ENCODE results near the gene KCNK15.

KCNK15 gene

DNA sequence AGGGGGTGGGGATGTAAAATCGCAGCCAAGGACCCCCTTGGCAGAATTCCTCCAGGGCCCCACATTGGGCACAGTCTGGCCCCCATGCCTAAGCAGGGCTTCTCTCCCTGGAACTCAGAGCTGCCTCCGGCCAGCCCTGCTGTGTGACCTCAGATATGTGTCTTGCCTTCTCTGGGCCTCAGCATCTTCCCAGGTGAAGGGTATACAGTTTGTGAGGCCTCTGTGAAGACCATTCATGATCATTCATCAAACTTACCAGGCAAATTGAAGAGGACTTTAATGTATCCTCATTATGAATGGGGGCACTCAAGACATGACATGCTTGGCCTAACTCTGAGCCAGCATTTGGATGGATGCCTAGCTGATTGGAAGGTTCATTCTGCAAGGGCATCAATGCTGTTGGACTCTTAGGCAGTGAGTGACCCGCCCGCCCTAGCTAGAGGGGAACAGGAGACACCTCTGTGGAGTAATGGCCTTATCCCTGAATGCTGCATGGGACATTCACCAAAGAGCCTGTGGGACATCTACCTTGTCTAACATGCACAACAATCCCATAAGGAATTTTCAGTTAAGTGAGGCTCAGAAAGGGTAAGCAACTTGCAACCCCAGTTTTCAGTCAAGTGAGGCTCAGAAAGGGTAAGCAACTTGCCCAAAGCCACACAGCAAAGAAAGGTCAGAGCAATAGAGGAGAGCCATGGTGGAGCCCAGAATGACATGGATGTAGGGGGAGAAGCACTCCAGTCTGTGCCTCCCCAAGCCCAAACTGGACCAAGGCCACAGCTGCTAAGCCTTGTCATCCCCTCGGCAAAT is 30.0 kb upstream of the KCNK15 start:
- no peak for DNase-seq

DNA sequence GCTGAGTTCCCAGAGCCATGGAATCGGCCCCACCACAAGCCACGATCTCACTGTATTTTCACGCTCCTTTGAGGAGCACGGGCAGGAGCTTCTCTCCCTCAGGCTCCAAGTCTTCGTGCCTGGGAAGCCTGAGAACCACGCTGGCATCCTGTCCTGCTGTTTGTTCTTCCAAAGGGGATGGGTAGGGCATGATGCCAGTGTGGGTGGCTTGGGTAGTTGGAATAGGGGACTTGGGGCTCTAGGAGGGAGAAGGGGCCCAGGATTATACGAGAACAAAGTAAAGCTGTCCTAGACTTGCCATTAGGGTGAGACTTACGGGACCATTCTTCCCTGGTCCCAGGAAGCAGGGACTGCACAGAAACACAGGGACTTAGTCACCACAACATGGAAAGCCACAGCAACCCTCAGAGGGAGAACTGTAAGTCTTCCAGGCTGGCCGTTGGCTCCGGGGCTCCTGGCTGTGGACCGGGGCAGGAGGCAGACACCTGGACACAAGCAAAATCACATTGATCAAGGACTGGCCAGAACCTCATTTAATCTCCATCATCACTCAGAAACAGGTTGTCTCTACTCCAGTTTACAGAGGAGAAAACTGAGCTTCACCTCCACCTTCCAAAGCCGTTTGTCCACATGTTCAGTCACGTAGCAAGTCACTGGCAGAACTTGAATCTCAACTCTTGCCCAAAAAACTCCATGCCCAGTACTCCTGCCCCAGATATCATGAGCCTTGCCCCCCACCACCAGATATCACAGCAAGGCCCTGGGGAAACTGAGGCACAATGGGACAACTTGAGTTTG is 29.2 kb upstream of the KCNK15 start:
- no peak for DNase-seq

DNA sequence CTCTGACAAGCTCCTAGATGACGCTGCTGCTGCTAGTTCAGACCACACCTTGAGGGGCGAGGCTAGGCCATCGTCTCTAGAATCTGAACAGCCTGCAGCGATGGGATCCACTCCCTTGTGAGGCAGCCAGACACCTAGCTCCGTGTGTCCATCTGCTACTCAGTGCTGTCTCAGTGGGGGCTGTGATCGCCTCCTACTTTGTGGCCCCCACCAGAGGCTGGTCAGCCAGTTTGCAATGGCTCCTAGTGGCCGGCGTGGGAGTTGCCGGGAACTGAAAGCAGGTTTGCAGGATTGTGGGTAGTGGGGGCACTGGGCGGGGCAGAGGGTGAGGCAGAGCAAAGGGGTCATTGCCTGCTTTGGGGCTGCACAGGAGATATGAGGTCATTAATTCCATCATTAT is 27.7 kb upstream of the KCNK15 start:
- DNase-seq, result no peak

DNA sequence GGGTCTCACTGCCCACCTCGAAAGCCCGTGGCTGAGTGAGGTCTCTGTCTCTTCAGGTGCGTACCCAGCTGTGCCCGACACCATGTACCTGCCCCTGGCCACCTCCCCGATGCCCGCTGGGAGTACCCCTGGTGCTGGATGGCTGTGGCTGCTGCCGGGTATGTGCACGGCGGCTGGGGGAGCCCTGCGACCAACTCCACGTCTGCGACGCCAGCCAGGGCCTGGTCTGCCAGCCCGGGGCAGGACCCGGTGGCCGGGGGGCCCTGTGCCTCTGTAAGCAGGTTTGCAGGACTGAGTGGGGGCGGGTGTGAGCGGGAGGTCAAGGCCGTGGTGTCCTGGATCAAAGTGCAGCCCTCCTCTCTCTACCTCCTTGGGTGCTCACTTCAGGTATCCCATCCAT is 25.8 kb upstream of the KCNK15 start:
- no peak for DNase-seq

DNA sequence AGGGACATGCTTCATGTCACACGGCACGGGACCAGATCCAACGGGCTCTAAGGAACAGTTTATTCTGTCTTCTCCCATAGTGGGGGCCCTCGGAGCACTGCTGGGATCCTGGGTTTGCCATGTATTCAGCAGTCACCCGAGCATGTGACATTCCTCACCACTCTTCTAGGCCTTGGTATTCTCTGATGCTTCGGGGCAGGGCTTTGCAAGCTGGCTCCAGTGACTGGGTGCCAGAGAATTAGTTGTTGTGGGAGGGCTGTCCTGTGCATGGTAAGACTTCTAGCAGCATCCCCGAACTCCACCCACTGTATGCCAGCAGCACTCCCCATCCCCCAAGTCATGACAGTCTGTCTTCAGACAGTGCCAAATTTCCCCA is 25.1 kb upstream of the KCNK15 start:
- DNase-seq, result no peak

DNA sequence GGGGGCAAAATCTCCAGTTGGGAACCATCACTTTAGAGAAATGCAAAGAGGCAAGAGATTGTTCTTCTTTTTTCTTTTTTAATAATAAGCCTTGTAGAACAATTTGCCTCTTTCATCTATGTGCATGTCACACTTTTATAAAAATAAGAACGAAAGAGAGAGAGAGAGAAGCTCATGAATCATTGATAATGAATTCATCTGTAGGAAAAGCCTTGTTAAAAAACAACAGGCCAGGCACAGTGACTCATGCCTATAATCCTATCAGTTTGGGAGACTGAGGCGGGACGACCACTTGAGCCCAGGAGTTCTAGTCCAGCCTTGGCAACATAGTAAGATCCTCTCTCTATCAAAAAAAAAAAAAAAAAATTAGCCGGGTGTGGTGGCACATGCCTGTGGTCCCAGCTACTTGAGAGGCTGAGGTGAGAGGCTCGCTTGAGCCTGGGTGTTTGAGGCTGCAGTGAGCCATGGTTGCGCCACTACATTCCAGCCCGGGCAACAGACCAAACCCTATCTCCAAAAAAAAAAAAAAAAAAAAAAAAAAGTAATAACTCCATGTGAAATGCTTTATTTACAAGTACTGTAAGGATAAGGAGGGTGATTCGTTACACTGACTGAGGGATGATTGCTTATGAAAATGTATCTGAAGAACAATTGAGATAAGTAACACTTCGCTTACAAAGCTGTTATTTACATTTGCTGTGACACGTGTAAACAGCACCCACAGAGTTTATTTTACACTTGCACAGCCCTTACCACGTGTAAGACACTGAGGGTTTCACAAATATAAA is 24.5 kb upstream of the KCNK15 start:
- DNase-seq, result no peak

DNA sequence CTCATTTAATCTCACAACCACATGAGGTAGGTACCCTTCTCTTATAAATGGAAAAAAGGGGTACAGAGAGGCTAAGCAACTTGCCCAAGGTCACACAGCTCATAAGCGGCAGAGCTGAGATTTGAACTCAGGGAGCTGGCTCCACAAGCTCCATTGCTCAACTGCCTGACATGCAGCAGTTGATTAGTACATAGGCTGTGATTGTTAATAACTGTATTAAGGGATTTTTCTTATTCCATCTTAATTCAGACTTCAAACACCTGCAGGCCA is 23.9 kb upstream of the KCNK15 start:
- DNase-seq, result no peak

DNA sequence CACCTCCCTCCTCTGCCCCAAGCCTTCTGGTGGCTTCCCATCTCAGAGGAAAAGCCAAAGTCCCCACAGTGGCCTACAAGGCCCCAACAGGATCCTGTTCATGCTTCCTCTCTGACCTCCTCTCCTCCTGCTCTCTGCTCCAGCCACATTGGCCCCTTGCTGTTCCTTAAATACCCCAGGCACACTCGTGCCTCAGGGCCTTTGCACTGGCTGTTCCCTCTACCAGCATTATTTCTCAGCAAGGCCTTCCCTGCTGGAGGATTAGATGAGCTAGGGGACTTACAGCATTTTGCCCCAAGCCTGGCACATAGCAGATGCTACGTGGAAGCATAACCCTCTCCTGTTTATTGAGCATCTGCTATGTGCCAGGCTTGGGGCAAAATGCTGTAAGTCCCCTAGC is 22.7 kb upstream of the KCNK15 start:
- DNase-seq, result no peak

DNA sequence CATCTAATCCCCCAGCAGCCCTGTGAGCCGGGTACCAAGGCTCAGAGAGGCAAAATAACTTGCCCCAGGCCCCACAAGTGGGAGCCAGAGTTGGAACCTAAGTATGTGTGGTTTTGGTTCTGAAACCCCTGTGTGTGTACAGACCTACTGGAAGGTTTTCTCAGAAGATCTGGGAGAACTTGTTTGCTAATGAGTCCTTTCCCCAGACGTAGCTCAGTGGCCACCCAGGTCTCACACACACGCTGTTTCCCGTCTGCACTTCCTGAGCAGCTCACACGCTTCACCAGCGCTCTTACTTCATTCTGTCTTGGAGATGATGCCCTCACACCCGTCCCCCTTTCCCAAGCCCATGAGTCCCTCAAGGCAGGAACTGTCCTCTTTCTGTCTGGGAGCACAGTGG is 22.3 kb upstream of the KCNK15 start:
- no peak for DNase-seq

DNA sequence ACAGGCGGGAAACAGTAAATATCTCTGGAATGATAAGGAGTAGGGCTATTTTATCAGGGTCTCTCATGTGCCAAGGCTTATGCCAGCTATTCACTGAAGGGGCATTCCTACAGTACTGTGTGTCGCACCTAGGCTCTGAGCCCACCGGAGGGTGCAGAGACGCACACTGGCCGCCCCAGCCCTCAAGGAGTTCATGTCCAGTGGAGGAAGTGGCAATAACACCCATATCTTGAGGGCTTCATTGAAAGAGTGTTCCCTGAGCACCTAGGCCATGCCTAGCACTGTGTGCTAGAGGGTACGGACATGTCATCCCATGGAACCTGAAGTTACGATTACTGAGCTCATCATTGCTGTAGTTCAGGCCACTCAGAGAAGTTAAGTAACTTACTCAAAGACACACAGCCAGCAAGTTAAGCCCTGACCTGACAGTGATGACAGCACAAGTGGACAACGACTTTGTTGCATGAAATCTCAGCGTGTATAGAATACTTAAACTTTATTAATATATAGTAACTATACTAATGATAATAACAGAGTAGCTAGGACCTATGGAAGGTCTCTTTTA is 21.8 kb upstream of the KCNK15 start:
- no peak for DNase-seq

DNA sequence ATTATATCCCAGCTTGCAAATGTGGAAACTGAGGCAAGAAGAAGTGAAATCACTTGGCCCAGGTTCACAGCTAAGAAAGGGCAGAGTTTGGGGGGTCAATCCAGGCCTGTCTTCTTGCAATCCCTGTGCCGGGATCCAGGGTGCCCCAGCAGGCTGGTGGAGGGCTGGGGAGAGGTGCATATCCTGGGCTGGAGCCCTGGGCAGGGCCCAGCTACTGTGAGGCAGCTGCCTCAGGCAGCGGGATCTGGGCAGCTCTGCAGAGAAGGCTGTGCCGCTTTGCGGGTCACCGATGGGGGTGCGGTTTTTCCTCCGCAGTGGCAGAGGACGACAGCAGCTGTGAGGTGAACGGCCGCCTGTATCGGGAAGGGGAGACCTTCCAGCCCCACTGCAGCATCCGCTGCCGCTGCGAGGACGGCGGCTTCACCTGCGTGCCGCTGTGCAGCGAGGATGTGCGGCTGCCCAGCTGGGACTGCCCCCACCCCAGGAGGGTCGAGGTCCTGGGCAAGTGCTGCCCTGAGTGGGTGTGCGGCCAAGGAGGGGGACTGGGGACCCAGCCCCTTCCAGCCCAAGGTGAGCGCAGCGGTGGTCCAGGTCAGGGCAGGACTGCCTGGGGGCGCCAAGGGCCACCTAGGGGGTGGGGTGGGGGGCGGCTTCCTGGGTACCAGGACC is 21.1 kb upstream of the KCNK15 start:
- no peak for DNase-seq

DNA sequence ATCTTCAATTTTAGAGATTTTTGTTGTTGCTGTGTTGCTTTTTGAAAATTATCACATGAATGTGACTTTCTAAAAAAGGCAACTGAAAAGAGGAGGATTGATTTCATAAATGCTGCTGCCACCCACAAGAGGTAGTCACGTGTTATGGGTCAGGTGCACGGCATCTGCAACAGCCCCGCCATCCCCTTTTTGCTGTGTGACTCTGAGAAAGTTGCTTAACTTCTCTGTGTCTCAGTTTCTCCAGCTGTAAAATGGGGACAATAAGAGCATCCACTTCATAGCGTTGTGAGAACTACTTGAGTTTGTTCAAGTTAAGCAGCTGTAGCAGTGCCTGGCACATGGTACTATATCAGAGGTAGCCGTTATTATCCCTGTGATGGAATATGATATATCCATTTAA is 19.8 kb upstream of the KCNK15 start:
- no peak for DNase-seq

DNA sequence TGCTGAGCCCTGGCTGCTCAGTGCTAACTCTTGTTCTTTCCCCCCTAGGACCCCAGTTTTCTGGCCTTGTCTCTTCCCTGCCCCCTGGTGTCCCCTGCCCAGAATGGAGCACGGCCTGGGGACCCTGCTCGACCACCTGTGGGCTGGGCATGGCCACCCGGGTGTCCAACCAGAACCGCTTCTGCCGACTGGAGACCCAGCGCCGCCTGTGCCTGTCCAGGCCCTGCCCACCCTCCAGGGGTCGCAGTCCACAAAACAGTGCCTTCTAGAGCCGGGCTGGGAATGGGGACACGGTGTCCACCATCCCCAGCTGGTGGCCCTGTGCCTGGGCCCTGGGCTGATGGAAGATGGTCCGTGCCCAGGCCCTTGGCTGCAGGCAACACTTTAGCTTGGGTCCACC is 18.6 kb upstream of the KCNK15 start:
- no peak for DNase-seq

DNA sequence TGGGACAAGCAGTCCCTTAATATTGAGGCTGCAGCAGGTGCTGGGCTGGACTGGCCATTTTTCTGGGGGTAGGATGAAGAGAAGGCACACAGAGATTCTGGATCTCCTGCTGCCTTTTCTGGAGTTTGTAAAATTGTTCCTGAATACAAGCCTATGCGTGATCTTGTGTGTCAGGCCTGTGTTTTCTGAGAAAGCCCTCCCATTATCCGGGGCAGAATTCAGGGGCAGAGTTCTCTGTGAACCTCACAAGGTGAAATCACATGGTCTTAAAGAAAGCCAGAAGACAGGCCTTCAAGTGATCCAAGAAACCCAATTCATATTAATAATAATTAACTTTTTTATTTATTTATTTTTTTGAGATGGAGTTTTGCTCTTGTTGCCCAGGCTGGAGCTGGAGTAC is 18.0 kb upstream of the KCNK15 start:
- no peak for DNase-seq

DNA sequence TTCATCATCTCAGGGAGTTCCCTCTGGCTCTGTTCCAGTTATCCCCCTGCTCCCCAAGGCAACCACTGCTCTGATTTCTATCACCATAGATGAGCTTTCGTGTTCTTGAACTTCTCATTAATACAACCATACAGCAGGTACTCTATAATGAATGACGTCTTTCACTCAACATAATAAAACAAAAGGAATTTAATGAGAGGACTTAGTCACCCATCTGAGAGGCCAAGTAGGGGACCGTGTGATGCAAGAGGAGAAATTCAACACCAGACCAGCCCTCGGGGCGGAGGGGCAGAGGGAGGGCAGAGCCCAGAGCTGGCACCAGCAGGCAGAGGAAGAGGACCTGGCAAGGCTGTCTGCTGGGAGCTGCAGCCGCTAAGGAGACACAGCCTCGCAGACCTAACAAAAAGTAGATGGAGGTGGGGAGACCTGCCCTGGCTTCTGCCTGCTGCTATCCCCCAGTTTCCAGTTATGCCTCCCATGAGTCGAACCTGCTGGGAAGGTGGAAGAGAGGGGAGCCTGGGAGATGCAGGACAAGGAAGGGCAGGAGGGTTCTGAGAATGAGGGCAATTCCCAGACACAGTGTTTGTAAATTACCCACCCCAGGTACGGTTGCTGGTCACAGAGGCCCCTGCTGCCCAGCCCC is 16.7 kb upstream of the KCNK15 start:
- DNase-seq, result no peak

DNA sequence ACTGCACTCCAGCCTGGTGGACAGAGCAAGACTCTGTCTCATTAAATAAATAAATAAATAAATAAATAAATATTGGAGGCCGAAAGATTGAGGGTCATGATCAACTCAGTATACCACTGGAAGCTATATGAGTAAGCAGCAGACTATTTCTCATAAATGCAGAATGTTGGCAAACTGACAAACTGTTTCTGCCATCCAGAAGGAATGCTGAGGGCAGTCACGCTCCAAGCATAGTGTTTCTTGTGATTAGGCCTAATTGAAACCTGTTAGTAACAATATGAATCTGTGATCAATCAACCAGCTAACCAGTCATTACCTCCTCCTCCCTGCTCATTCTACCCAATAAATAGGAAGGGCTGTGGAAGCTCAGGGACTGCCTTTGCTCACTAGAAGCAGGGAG is 15.2 kb upstream of the KCNK15 start:
- no peak for DNase-seq

DNA sequence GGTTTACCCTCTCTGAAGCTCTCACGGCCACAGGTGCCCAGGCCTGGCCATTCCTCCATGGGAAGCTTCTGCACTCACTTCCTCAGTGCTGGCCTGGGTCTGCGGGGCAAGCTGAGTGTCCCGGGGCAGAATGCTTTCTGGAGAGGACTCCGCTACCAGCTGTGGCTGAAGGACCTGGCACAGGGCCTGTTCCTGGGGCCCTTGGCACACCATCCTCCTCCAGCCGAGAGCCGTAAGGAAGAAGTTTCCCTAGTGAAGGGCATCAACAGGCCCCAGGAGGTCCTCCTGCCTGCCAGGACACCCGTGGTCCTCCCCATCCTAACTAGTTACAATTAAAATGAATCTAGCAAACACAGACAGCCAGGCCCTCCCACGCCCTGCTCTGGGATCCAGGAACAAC is 14.0 kb upstream of the KCNK15 start:
- DNase-seq, result no peak

DNA sequence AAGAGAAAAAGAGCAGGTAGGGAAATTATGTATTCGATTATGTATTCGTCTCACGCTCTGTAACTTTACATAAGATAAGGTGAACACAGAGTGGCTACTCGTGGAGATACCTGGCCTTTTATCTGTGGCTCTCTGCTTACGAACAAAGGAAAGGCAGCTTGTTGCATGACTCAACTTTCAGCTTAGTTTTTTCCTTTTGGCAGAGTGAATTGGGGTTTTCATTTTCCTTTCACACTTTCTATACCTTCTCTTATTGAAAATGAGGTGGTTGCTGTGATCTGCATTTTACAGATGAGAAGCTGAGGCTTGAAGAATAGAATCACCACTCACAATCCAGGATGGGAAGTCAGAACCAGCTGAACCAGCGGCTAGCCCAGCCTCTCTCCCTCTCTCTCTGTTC is 13.3 kb upstream of the KCNK15 start:
- DNase-seq, result no peak

DNA sequence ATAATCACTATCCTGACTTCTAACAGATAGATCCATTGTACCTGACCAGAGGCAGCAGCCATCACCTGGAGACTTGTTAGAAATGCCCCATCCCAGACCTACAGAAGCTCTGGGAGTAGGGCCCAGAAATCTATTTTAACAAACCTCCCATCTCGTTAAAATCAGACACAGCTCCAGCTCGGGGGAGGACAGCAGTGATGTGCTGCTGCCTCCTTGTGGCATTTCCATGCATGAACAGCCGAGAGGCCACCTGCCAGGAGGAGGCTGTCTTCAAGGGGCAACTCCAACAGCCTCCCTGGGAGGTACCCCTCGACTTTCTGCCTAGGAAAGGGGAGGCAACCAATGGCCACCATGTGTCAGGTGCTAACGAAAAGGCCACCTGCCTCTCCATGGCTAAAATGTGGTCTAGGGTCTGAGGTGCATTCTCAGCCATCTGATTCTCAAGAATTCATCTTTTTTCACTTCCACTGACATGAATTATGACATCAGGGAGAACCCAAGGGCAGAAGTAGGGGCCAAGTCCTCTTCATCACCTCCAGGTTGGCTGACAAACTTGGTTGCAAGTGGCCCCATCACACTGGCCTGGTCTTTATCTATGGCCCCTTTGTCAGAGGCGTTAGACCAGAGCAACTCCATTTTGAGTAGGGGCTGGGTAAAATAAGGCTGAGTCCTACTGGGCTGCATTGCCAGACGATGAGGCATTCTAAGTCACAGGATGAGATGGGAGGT is 12.2 kb upstream of the KCNK15 start:
- DNase-seq, result peak; percentile 46

DNA sequence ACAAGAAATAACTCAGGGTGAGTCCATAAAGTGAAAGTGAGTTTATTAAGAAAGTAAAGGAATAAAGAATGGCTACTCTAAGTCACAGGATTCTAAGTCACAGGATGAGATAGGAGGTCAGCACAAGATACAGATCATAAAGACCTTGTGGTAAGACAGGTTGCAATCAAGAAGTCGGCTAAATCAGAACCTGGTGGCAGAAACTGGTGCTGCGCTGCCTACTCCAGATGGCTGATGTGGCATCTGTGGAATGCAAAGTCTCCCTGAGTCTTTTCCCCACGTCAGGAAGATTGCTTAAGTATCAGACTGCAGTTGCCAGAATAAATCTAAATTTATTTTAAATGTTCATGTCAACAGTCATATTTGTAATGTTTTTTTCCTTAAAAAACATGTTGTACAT is 10.7 kb upstream of the KCNK15 start:
- no peak for DNase-seq

DNA sequence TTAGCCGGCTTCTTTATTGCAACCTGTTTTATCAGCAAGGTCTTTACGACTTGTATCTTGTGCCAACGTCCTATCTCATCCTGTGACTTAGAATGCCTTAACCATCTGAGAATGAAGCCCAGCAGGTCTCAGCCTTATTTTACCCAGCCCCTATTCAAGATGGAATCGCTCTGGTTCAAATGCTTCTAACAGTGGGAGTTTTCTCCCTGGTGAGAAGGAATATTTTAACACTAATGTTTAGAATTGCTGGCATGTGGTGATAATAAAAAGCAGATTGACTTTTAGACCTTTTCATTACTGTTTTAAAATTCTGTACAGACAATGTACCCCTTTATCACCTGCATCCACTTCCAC is 9.9 kb upstream of the KCNK15 start:
- no peak for DNase-seq
